Germinal center (tissue), 1 donor: ENCODE results near the gene CSF3R.
A peak's percentile ranks its signal among the peaks of the same experiment; 100 is the strongest.

ENCODE experiments used
- DNase-seq: peaks from one replicate; pipeline ENCODE4 v3.0.0; 2012; ENCODE audit warnings: mixed read lengths, low spot score

The CSF3R gene

GRCh38 chr1:36482724-36483388 lies at the start of gene CSF3R:
CSF3R (minus strand) TSS chr1:36482913; CDS start chr1:36479496, 3,417 bp downstream.
- DNase-seq, result no peak

- DNase-seq, result no peak
Measured at GRCh38 chr1:36531833-36532232, 49.1 kb upstream of the CSF3R start.

- no peak for DNase-seq
Measured at GRCh38 chr1:36530791-36531190, 48.1 kb upstream of the CSF3R start.

- DNase-seq, result no peak
Measured at GRCh38 chr1:36530261-36530660, 47.5 kb upstream of the CSF3R start.

GRCh38 chr1:36529769-36530260 lies 47.1 kb upstream of the CSF3R start:
- no peak for DNase-seq

- DNase-seq, result no peak
Measured at GRCh38 chr1:36528361-36529349, 45.9 kb upstream of the CSF3R start.

- DNase-seq, result no peak
Measured at GRCh38 chr1:36525166-36525565, 42.5 kb upstream of the CSF3R start.

GRCh38 chr1:36524359-36525062 lies 41.8 kb upstream of the CSF3R start:
- no peak for DNase-seq

GRCh38 chr1:36523850-36524249 lies 41.1 kb upstream of the CSF3R start:
- no peak for DNase-seq

- DNase-seq, result no peak
Measured at GRCh38 chr1:36523230-36523495, 40.5 kb upstream of the CSF3R start.

- DNase-seq, result no peak
Measured at GRCh38 chr1:36522461-36523229, 39.9 kb upstream of the CSF3R start.

- no peak for DNase-seq
Measured at GRCh38 chr1:36522021-36522420, 39.3 kb upstream of the CSF3R start.

GRCh38 chr1:36520771-36521420 lies 38.2 kb upstream of the CSF3R start:
- no peak for DNase-seq

- DNase-seq, result no peak
Measured at GRCh38 chr1:36520056-36520455, 37.3 kb upstream of the CSF3R start.

- no peak for DNase-seq
Measured at GRCh38 chr1:36517011-36517771, 34.5 kb upstream of the CSF3R start.

- DNase-seq, result peak; percentile 74
Measured at GRCh38 chr1:36516372-36517010, 33.8 kb upstream of the CSF3R start.

- DNase-seq, result no peak
Measured at GRCh38 chr1:36515315-36516138, 32.8 kb upstream of the CSF3R start.

GRCh38 chr1:36514501-36514900 lies 31.8 kb upstream of the CSF3R start:
- no peak for DNase-seq
